ENCODE results near the gene GFY. TPM values are rescaled to one million over a fixed set of nuclear protein-coding genes. Genes with fewer than 3 reads are reported as not detected.

The GFY gene
- total RNA-seq, 1 experiment from 2014 or later, result not detected

DNA sequence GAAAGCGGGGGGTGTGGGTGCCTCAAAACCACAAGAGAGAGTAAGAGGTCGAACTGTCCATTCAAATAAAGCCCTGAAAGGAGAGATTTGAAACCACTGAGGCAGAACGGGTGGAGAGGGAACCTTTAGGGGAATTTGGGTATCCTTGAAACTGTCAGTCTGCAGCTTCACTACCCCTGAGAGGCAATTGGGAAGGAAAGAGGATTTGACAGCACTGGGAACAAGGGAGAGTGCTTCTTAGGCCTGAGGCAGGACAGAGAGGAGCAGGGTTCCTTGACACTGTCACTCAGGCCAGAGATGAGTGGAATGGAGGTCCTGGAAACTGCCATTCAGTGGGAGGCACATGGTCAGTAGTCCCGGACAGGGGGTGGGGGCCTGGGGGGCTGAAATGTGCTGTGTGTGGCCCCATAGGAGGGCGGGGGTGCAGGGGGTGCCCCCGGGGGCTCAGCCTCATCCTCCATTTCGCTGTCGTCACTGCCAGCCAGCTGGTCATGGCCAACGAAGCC is 5.0 kb downstream of the GFY start:
- Mint-ChIP-seq H3K4me3 (ENCODE audit: unreplicated experiment) (no peak overlapping the region), H3K27me3 (ENCODE audit: insufficient read depth, unreplicated experiment) (peaks cover 48% of the 10 kb centered on the region), H3K4me1 (ENCODE audit: insufficient read depth, unreplicated experiment) (no peaks in the 10 kb centered on the region), H3K36me3 (ENCODE audit: insufficient read depth, unreplicated experiment) (no peaks in the 10 kb centered on the region), H3K9me3 (ENCODE audit: unreplicated experiment) (no peaks in the 10 kb centered on the region), H3K27ac (ENCODE audit: low read depth, unreplicated experiment) (no peak overlapping the region)
- ChIA-PET POLR2A (interaction anchor here (0.6 to 1.0 kb wide), 2 partner anchors 13 to 336 kb away, joined by 3 to 4 read pairs; no protein-coding TSS in a partner anchor), CTCF (no interaction called here)
- TF ChIP-seq, protein P1, sequence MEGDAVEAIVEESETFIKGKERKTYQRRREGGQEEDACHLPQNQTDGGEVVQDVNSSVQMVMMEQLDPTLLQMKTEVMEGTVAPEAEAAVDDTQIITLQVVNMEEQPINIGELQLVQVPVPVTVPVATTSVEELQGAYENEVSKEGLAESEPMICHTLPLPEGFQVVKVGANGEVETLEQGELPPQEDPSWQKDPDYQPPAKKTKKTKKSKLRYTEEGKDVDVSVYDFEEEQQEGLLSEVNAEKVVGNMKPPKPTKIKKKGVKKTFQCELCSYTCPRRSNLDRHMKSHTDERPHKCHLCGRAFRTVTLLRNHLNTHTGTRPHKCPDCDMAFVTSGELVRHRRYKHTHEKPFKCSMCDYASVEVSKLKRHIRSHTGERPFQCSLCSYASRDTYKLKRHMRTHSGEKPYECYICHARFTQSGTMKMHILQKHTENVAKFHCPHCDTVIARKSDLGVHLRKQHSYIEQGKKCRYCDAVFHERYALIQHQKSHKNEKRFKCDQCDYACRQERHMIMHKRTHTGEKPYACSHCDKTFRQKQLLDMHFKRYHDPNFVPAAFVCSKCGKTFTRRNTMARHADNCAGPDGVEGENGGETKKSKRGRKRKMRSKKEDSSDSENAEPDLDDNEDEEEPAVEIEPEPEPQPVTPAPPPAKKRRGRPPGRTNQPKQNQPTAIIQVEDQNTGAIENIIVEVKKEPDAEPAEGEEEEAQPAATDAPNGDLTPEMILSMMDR (IDR thresholded peaks at IDR 0.05; ENCODE audit: unreplicated experiment), result no peak
- BruUV-seq (replicated peaks), result no TSS peak
- no peak for DNase-seq (ENCODE audit: unreplicated experiment)
- intact Hi-C loops (cut with micrococcal nuclease), result loop anchor here (1.0 kb wide), 1 partner anchor 38 kb away; no protein-coding TSS in a partner anchor

DNA sequence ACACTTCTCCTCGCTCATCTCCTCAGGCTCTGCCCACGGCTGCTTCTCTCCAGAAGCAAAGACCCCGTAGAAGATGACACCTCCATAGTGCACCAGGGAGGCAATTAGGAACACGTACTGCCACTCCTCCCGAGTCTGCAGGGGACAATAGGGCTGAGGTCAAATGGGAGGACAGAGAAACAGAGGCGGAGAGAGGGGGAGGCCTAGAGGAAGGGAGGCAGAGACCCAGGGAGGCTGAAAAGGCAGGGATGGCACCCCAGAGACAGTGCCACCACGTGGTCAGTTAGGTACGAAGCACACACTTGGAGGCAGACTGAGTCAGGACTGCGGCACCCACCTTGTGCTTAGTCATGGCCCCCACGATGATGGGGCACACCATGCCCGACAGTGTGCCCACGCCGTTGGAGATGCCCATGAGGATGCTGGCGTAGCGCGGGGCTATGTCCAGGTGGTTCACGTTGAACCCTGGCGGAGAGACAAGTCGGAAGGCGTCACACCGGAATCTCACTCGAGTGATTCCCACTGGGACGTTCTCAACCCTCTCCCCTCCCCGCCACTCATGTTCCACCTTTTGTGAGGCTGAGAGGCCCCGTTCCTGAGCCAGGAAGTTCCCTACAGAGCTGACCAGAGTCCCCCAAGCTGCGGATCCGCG is 5.6 kb downstream of the GFY start:
- ChIA-PET CTCF (interaction anchor here (1.0 kb wide), 1 partner anchor 205 kb away, joined by 3 read pairs; no protein-coding TSS in a partner anchor), POLR2A (no interaction called here)
- Mint-ChIP-seq H3K4me1 (ENCODE audit: insufficient read depth, unreplicated experiment) (no peaks in the 10 kb centered on the region), H3K9me3 (ENCODE audit: unreplicated experiment) (no peaks in the 10 kb centered on the region), H3K36me3 (ENCODE audit: insufficient read depth, unreplicated experiment) (no peaks in the 10 kb centered on the region), H3K27me3 (ENCODE audit: insufficient read depth, unreplicated experiment) (peaks cover 43% of the 10 kb centered on the region), H3K27ac (ENCODE audit: low read depth, unreplicated experiment) (no peak overlapping the region), H3K4me3 (ENCODE audit: unreplicated experiment) (no peak overlapping the region)
- no TSS peak for BruUV-seq (replicated peaks)
- DNase-seq (ENCODE audit: unreplicated experiment), result peak; percentile 38
- TF ChIP-seq, protein P1 (IDR thresholded peaks at IDR 0.05; ENCODE audit: unreplicated experiment), result peak; percentile 15
- intact Hi-C loops (cut with micrococcal nuclease), result loop anchor here (1.0 kb wide), 1 partner anchor 39 kb away; no protein-coding TSS in a partner anchor

DNA sequence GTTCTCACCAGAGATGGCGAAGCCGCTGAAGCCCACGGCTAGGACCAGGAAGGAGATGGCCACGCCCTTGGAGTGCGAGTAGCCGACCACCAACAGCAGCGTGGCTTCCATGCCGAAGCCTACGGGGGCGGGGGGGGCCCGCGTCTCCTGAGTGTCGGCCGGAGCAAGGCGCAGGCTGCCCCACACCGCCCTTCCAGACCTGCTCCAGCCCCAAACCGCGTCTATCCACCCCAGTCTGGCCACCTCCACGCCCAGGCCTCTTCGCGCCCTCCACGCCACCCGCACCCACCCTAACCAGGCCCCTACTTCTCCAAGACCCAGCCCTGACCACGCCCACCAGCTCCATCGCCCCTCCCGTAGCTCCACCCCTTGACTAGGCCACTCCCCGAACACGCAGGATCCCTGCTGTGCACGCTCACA is 6.2 kb downstream of the GFY start:
- peaks cover 38% of the 10 kb centered on the region for H3K27me3 Mint-ChIP-seq (ENCODE audit: insufficient read depth, unreplicated experiment)
- DNase-seq (ENCODE audit: unreplicated experiment), result no peak
- ChIA-PET POLR2A (no interaction called here), CTCF (interaction anchor here (1.0 kb wide), 1 partner anchor 206 kb away, joined by 3 read pairs; no protein-coding TSS in a partner anchor)
- no peaks in the 10 kb centered on the region for H3K4me1 Mint-ChIP-seq (ENCODE audit: insufficient read depth, unreplicated experiment)
- H3K27ac Mint-ChIP-seq (ENCODE audit: low read depth, unreplicated experiment), result no peak overlapping the region
- no TSS peak for BruUV-seq (replicated peaks)
- H3K9me3 Mint-ChIP-seq (ENCODE audit: unreplicated experiment), result no peaks in the 10 kb centered on the region
- H3K36me3 Mint-ChIP-seq (ENCODE audit: insufficient read depth, unreplicated experiment), result no peaks in the 10 kb centered on the region
- intact Hi-C loops (cut with micrococcal nuclease), result no loop called here
- H3K4me3 Mint-ChIP-seq (ENCODE audit: unreplicated experiment), result no peak overlapping the region
- TF ChIP-seq, protein P1 (IDR thresholded peaks at IDR 0.05; ENCODE audit: unreplicated experiment), result no peak

DNA sequence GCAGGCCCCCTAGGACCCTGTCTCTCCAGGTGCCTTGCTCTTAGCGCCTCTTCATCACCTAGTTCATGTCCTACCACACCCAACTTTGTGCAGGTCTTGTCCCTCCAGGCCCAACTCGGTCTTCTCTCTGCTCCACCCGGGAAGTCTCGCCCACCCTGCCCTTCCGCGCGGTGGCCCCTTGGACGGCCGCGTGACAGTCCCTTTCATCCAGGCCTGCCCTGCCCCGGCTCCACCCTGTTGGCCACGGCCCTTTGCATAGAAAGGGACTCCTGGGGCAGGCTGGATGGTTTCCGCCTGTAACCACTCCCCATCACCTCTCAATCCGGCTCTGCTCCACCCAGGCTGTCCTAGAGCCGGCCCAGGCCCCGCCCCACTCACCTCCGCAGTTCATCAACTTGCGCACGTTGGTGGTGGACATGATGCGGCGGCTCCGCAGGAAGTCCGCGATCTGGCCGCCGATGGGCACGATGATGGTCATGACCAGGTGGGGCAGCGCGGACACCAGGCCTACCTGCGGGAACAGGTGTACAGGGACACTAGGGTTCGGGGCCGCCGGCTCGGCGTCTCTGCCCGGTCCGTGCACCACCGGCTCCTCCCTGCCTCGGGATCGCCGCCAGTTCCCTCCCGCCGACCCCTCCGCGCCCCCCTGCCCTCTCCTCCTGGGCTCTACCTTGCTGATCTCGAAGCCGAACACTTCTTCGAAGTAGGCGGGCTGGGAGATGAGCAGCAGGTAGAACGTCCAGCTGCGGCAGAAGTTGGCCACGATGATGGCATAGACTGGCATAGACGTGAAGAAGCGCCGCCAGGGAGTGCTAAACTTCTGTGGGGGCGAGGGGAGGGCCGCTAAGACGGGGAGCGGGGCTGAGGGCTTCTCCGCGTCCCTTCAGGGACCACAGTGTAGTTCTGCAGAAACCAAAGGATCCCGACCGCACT is 7.2 kb downstream of the GFY start:
- Mint-ChIP-seq H3K4me1 (ENCODE audit: insufficient read depth, unreplicated experiment) (no peaks in the 10 kb centered on the region), H3K27me3 (ENCODE audit: insufficient read depth, unreplicated experiment) (peaks cover 38% of the 10 kb centered on the region), H3K36me3 (ENCODE audit: insufficient read depth, unreplicated experiment) (no peaks in the 10 kb centered on the region), H3K4me3 (ENCODE audit: unreplicated experiment) (no peak overlapping the region), H3K9me3 (ENCODE audit: unreplicated experiment) (no peaks in the 10 kb centered on the region), H3K27ac (ENCODE audit: low read depth, unreplicated experiment) (no peak overlapping the region)
- POLR2A ChIA-PET, result no interaction called here
- no peak for DNase-seq (ENCODE audit: unreplicated experiment)
- no TSS peak for BruUV-seq (replicated peaks)
- TF ChIP-seq, protein P1 (IDR thresholded peaks at IDR 0.05; ENCODE audit: unreplicated experiment), result no peak
- CTCF ChIA-PET, result interaction anchor here (1.0 kb wide), 1 partner anchor 207 kb away, joined by 3 read pairs; no protein-coding TSS in a partner anchor
- intact Hi-C loops (cut with micrococcal nuclease), result no loop called here
